Astrocyte (in vitro differentiated cells and primary cell): ENCODE data around the gene GKN2.

Experiments
- EZH2 ChIP-seq: IDR thresholded peaks from 2 replicates; pipeline ENCODE4 v1.6.1; 2012; ENCODE audit warnings: mild to moderate bottlenecking, low read length, inconsistent platforms; ENCODE audit not compliant: insufficient read depth
- TF ChIP-seq, protein P1 (sequence below): IDR thresholded peaks from 2 replicates; pipeline ENCODE4 v1.5.1; 2011; ENCODE audit warnings: low read depth, mild to moderate bottlenecking, inconsistent platforms, low read length, moderate library complexity; ENCODE audit not compliant: insufficient read depth

DNA sequence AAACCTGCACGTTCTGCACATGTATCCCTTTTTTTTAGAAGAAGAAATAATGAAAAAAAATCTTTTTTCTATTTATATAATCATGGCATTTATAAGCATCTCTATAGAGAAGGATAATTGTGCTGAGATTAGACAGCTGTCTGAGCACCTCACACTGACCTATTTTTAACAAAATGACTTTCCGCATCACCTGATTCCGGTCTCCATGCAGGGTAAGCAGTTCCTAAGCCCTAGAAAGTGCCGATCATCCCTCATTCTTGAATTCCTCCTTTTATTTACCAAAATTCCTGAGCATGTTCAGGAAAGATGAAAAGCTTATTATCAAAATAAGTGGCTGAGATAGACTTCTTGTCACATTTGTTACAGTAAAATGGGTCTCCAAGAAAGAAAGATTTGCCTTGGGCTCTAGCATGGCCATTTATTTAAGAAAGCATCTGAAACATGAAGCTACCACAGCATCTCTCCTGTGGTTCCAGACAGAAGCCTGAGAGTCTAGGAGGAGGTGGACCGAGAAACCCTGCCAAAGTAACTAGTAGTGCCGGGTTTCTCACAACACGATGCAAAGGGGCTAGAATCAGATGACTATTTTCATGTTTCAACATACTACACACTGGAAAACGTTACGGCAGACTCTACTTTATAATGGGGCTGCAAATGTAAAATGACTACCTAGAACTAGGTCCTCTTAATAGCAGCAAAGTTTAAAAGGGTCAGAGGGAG lies 22.4 kb upstream of the GKN2 start:
- TF ChIP-seq, protein P1, sequence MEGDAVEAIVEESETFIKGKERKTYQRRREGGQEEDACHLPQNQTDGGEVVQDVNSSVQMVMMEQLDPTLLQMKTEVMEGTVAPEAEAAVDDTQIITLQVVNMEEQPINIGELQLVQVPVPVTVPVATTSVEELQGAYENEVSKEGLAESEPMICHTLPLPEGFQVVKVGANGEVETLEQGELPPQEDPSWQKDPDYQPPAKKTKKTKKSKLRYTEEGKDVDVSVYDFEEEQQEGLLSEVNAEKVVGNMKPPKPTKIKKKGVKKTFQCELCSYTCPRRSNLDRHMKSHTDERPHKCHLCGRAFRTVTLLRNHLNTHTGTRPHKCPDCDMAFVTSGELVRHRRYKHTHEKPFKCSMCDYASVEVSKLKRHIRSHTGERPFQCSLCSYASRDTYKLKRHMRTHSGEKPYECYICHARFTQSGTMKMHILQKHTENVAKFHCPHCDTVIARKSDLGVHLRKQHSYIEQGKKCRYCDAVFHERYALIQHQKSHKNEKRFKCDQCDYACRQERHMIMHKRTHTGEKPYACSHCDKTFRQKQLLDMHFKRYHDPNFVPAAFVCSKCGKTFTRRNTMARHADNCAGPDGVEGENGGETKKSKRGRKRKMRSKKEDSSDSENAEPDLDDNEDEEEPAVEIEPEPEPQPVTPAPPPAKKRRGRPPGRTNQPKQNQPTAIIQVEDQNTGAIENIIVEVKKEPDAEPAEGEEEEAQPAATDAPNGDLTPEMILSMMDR, result no peak
- TF ChIP-seq EZH2, result no peak
